ENCODE results near the gene PUM1.

DNA sequence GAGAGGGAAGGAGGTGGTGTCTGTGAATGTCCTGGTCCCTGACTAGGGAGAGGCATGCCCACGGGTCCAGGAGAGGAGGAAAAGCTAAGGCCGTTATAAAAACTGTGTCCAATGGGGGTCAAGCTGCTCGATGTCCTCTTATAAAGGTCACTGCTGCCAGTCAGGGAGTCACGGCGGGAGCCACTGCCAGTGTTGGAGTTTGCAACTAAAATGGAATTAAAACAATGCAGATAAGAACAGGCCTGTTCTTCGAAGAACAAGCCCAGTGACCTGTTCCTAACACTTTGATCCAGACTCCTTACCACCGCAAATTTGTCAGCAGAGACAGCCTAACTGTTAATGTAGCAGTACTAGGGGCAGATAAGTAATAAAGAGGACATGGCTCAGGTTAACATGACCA, 100.8 kb downstream of the PUM1 start:
- TF ChIP-seq POLR2AphosphoS5 (IDR thresholded peaks at IDR 0.05; ENCODE audit: borderline replicate concordance, low read depth, low read length) (no peak), EZH2 (IDR thresholded peaks at IDR 0.05) (no peak), FOXP2 (optimal IDR thresholded peaks at IDR 0.05; ENCODE audit: control extremely low read depth, extremely low read length, insufficient read depth) (no peak)

Data from SK-N-MC (cell line).